Mesendoderm (in vitro differentiated cells): Measurements from ENCODE around the gene NRXN3.
A peak's percentile ranks its signal among the peaks of the same experiment; 100 is the strongest.

ENCODE experiments used
- DNase-seq: peaks from one replicate; pipeline ENCODE4 v3.0.0; 2013
- H2AK5ac ChIP-seq: 2 replicates; pipeline ENCODE4 v1.6.1; 2013; ENCODE audit warnings: low read length, inconsistent platforms
- H2BK120ac ChIP-seq: 2 replicates; pipeline ENCODE4 v1.6.1; 2013; ENCODE audit warnings: low read depth, mild to moderate bottlenecking, low read length, moderate library complexity, mixed read lengths
- H2BK15ac ChIP-seq: replicated peaks from 2 replicates; pipeline ENCODE4 v1.6.1; 2013; ENCODE audit warnings: low read depth, mild to moderate bottlenecking, moderate library complexity
- H2BK5ac ChIP-seq: 2 replicates; pipeline ENCODE4 v1.6.1; 2013; ENCODE audit warnings: low read length, inconsistent platforms
- H3K18ac ChIP-seq: 2 replicates; pipeline ENCODE4 v1.6.1; 2013; ENCODE audit warnings: mild to moderate bottlenecking, low read length, mixed read lengths
- H3K23ac ChIP-seq: one replicate; pipeline ENCODE4 v1.6.1; 2013; ENCODE audit warnings: low read length
- H3K27ac ChIP-seq: 2 replicates; pipeline ENCODE4 v1.5.1; 2013; ENCODE audit warnings: low read depth, mild to moderate bottlenecking, inconsistent platforms, low read length, moderate library complexity
- H3K27me3 ChIP-seq: 2 replicates; pipeline ENCODE4 v1.6.1; 2013; ENCODE audit warnings: low read length, control low read depth, mild to moderate bottlenecking, inconsistent platforms; ENCODE audit not compliant: insufficient read depth, poor library complexity
- H3K36me3 ChIP-seq: 2 replicates; pipeline ENCODE4 v1.6.1; 2013; ENCODE audit warnings: low read length, inconsistent platforms; ENCODE audit not compliant: control insufficient read depth, insufficient read depth
- H3K4ac ChIP-seq: one replicate; pipeline ENCODE4 v1.6.1; 2013; ENCODE audit warnings: low read depth, mild to moderate bottlenecking, low read length, moderate library complexity
- H3K4me1 ChIP-seq: 2 replicates; pipeline ENCODE4 v1.6.1; 2013; ENCODE audit warnings: low read depth, low read length, inconsistent platforms; ENCODE audit not compliant: control insufficient read depth
- H3K4me2 ChIP-seq: 2 replicates; pipeline ENCODE4 v1.6.1; 2013; ENCODE audit warnings: low read length
- H3K4me3 ChIP-seq: 2 replicates; pipeline ENCODE4 v1.5.1; 2013; ENCODE audit warnings: mild to moderate bottlenecking, low read length
- H3K56ac ChIP-seq: one replicate; pipeline ENCODE4 v1.6.1; 2013; ENCODE audit warnings: low read length
- H3K79me1 ChIP-seq: 2 replicates; pipeline ENCODE4 v1.6.1; 2013; ENCODE audit warnings: low read length, inconsistent platforms
- H3K79me2 ChIP-seq: 2 replicates; pipeline ENCODE4 v1.6.1; 2013; ENCODE audit warnings: mild to moderate bottlenecking, low read length; ENCODE audit not compliant: control insufficient read depth, insufficient read depth
- H3K9ac ChIP-seq: 2 replicates; pipeline ENCODE4 v1.6.1; 2013; ENCODE audit warnings: low read length, inconsistent platforms
- H4K5ac ChIP-seq: one replicate; pipeline ENCODE4 v1.6.1; 2013; ENCODE audit warnings: low read length
- H4K8ac ChIP-seq: one replicate; pipeline ENCODE4 v1.6.1; 2013; ENCODE audit warnings: low read depth, mild to moderate bottlenecking, control low read depth, low read length, moderate library complexity
- WGBS: extraction: QIAGEN DNeasy Blood & Tissue Kit; methylation state at CpG from one replicate; pipeline ENCODE4 v1.1.7; 2013; ENCODE audit warnings: low lambda C conversion rate, missing lambda C conversion rate; ENCODE audit not compliant: insufficient coverage; ENCODE audit errors: extremely low coverage; 5-methylcytosine and 5-hydroxymethylcytosine counted together

The NRXN3 gene

DNA sequence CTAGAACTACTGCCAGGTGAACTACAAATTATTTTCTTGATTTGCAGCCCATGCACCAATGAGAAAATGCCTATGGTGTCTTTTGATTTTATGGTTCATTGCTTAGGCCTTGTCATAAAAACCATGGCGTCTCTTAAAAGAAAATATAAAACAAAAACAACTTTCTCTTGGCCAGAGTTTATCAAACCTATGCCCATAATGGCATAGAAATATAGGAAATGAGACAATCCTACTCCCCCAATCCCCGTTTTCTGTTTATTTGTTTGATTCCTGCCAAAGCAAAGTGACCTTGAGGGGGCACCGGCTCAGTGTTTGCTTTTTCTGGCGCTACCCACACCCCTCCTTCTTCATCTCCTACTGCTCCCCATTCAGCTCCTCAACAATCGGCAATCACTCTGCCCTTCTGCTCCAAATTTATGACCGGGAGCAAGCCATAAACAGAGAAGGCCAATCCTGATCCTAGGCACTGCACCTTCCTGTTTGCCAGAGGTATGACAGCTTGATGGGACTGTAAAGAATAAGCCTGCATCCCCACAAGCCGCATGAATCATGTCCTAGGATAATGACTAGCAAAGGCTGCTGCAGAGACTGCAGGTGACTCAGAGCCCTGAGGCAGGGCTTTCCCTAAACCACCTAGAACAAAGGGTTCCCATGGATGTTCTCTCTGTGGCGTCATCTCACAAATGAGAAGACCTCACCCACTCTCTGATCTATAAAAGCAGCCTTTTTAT lies 874.9 kb downstream of the NRXN3 start:
- Histone ChIP-seq H3K36me3 (no peaks in the 10 kb centered on the region), H2BK15ac (no peak overlapping the region), H3K79me1 (no peaks in the 10 kb centered on the region), H2BK5ac (no peak overlapping the region), H3K27me3 (no peaks in the 10 kb centered on the region), H2AK5ac (no peak overlapping the region), H3K4me1 (no peaks in the 10 kb centered on the region), H3K79me2 (no peaks in the 10 kb centered on the region), H3K56ac (no peak overlapping the region), H3K27ac (no peak overlapping the region), H3K4me3 (no peak overlapping the region), H3K9ac (no peak overlapping the region), H4K5ac (no peak overlapping the region), H3K23ac (no peak overlapping the region), H4K8ac (no peak overlapping the region), H2BK120ac (no peak overlapping the region), H3K4me2 (no peak overlapping the region), H3K18ac (no peak overlapping the region), H3K4ac (no peak overlapping the region)
- peak; percentile 90 for DNase-seq
- no CpG with 5 or more reads among the region's 8 CpGs for WGBS

DNA sequence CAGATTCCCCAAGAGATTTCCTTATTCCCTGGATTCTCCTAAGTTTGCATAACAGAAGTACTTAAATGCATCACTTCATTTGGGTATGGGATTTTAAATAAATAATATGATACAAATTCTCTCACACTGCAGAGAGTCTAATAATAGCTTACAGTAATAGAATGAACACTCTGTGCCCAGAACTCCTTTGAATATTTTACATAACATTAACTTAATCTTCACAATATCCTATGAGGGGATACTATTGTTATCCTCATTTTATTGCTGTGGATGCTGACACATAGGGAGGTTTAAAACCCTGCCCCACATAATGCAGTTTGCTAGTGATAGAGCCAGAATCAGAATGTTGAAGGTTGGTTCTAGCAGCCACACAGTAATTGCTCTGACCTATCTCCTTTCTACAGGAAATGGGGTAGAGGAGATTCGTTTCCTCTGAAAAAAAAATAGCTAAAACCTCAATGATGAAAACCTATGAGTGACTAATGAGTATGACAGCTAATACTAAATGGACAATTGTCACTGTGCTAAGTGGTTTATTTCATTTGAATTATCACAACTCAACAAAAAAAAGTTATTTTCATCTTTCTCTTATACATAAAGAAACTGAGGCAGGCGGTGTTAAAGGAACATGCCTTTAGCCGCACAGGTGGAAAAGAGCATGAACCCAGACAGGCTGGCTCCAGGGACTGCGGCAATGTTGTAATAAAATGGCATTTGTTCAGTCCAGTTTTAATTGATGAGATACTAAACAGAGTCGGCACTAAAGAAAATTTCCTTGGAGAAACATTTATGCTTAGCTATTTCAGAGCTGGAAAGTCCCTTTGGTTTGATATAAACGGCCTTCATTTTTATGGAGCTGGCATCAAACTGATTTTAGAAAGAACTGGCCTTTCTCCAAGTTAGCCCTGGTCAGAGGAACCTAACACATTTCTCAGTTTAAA lies 880.9 kb downstream of the NRXN3 start:
- H4K8ac ChIP-seq = no peak overlapping the region
- H3K27ac ChIP-seq = no peak overlapping the region
- H3K18ac ChIP-seq = no peak overlapping the region
- WGBS = no CpG with 5 or more reads among the region's 6 CpGs
- no peak overlapping the region for H2BK5ac ChIP-seq
- H4K5ac ChIP-seq = no peak overlapping the region
- H3K4me1 ChIP-seq = no peaks in the 10 kb centered on the region
- no peaks in the 10 kb centered on the region for H3K79me1 ChIP-seq
- H3K56ac ChIP-seq = no peak overlapping the region
- no peaks in the 10 kb centered on the region for H3K27me3 ChIP-seq
- no peak for DNase-seq
- H3K9ac ChIP-seq = no peak overlapping the region
- no peak overlapping the region for H3K4me3 ChIP-seq
- no peaks in the 10 kb centered on the region for H3K79me2 ChIP-seq
- H2BK15ac ChIP-seq = no peak overlapping the region
- H3K36me3 ChIP-seq = no peaks in the 10 kb centered on the region
- H3K4me2 ChIP-seq = no peak overlapping the region
- H3K23ac ChIP-seq = no peak overlapping the region
- H3K4ac ChIP-seq = no peak overlapping the region
- no peak overlapping the region for H2BK120ac ChIP-seq
- no peak overlapping the region for H2AK5ac ChIP-seq

DNA sequence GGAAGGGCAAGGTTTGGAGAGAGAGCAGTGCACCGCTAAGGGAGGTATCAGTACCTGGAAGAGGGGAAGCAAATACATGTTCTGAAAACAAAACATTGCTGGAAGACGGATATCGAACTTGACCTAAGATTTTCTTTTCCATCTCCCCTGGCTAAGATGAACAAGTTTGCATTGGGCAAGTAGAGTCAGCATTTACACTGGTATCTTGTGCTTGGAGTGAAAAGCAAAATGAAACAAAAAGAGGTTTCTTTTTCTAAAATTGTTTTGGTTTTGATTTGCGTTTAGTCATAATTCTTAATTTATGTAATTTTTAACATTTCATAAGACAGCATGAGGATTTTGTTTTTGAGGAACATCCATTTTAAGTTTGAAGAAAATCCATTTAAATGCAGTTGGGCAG lies 881.6 kb downstream of the NRXN3 start:
- Histone ChIP-seq H3K79me2 (no peaks in the 10 kb centered on the region), H3K27me3 (no peaks in the 10 kb centered on the region), H3K79me1 (no peaks in the 10 kb centered on the region), H3K27ac (no peak overlapping the region), H3K18ac (no peak overlapping the region), H3K4ac (no peak overlapping the region), H2BK15ac (no peak overlapping the region), H3K4me3 (no peak overlapping the region), H3K36me3 (no peaks in the 10 kb centered on the region), H2AK5ac (no peak overlapping the region), H3K23ac (no peak overlapping the region), H4K8ac (no peak overlapping the region), H3K4me1 (no peaks in the 10 kb centered on the region), H3K56ac (no peak overlapping the region), H2BK5ac (no peak overlapping the region), H3K9ac (no peak overlapping the region), H3K4me2 (no peak overlapping the region), H2BK120ac (no peak overlapping the region), H4K5ac (no peak overlapping the region)
- DNase-seq = no peak
- WGBS = 100% methylated on average over 1 of the region's 4 CpGs

DNA sequence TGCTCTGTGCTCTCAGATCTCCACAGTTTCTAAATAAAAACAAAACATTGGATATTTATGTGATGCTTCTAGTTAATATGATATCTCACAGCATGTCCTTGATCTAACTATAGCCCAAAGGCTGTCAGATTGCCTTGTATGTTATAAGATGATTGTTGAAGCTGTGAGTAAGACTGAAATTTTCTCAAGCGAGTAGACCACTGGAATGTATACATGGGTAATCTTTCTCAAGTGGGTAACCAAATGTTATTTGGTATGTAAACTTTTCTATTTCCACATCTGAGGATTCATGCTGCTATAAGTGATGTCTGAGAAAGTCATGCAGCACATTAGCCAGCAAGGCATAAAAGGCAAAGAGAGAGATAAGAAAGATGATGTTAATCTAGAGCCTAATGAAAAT lies 886.7 kb downstream of the NRXN3 start:
- WGBS = no CpG with 5 or more reads among the region's 1 CpG
- H3K9ac ChIP-seq = no peak overlapping the region
- no peaks in the 10 kb centered on the region for H3K27me3 ChIP-seq
- H3K18ac ChIP-seq = no peak overlapping the region
- no peaks in the 10 kb centered on the region for H3K79me2 ChIP-seq
- no peaks in the 10 kb centered on the region for H3K79me1 ChIP-seq
- H3K4me1 ChIP-seq = no peaks in the 10 kb centered on the region
- no peak overlapping the region for H3K23ac ChIP-seq
- H4K8ac ChIP-seq = no peak overlapping the region
- H3K36me3 ChIP-seq = no peaks in the 10 kb centered on the region
- H3K4me3 ChIP-seq = no peak overlapping the region
- no peak overlapping the region for H2AK5ac ChIP-seq
- no peak for DNase-seq
- H2BK5ac ChIP-seq = no peak overlapping the region
- H3K27ac ChIP-seq = no peak overlapping the region
- H2BK120ac ChIP-seq = no peak overlapping the region
- H3K4me2 ChIP-seq = no peak overlapping the region
- H3K56ac ChIP-seq = no peak overlapping the region
- H4K5ac ChIP-seq = no peak overlapping the region
- no peak overlapping the region for H3K4ac ChIP-seq
- no peak overlapping the region for H2BK15ac ChIP-seq

DNA sequence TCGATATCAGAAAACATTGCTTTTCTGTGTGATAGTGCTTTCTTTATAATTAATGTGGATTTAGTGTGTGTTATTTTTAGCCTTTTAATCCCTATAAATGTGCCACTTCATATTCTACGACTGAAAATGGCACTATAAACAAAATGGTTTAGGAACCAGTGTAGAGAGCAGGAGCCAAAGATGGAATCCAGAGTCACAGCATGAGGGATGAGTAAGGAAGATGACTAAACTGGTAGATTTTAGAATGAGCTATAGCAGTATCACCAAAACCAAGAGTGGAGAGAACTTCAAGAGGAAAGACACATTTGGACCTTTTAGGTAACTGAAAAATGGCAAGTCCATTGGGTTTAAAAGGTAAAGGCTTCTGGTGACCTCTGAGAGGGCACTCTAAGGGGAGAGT lies 887.2 kb downstream of the NRXN3 start:
- no peak for DNase-seq
- H4K8ac ChIP-seq = no peak overlapping the region
- H3K4me3 ChIP-seq = no peak overlapping the region
- H3K4me1 ChIP-seq = no peaks in the 10 kb centered on the region
- no peak overlapping the region for H2BK15ac ChIP-seq
- no peak overlapping the region for H3K18ac ChIP-seq
- no peaks in the 10 kb centered on the region for H3K36me3 ChIP-seq
- H3K4ac ChIP-seq = no peak overlapping the region
- WGBS = 100% methylated on average over 1 of the region's 2 CpGs
- no peak overlapping the region for H4K5ac ChIP-seq
- no peak overlapping the region for H3K23ac ChIP-seq
- no peak overlapping the region for H2BK120ac ChIP-seq
- no peak overlapping the region for H3K4me2 ChIP-seq
- H2AK5ac ChIP-seq = no peak overlapping the region
- no peaks in the 10 kb centered on the region for H3K27me3 ChIP-seq
- no peak overlapping the region for H2BK5ac ChIP-seq
- no peak overlapping the region for H3K56ac ChIP-seq
- H3K27ac ChIP-seq = no peak overlapping the region
- no peak overlapping the region for H3K9ac ChIP-seq
- H3K79me2 ChIP-seq = no peaks in the 10 kb centered on the region
- H3K79me1 ChIP-seq = no peaks in the 10 kb centered on the region
